ENCODE results near the gene ECEL1.
A peak's percentile ranks its signal among the peaks of the same experiment; 100 is the strongest.

Gene ECEL1

GRCh38 chr2:232498452-232498851 lies 10.8 kb upstream of the ECEL1 start:
- Mint-ChIP-seq H3K27me3 (peaks cover 53% of the 10 kb centered on the region), H3K27ac (no peak overlapping the region), H3K9me3 (no peaks in the 10 kb centered on the region), H3K4me3 (no peak overlapping the region), H3K4me1 (peaks cover 2% of the 10 kb centered on the region), H3K36me3 (no peaks in the 10 kb centered on the region)
- no peak for DNase-seq
- CTCF ChIA-PET: no interaction called here

DNA sequence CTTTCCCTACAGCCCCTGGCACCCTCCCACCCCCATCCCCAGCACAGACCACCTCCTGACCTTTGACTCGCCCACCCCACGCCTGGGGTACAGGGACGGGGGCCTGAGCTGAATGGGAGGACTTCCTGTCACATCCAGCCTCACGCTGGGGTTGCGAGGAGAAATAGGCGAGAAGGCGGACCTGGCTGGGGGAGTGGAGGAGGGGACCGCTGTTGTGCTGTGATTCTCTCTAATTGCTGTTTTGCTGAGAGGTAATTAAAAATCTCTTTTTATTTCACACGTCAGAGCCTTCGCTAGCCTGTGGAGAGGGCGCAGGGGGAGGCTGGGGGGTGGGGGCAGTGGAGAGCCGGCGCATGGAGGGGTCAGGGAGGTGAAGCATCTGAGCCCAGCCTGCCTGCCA lies 9.7 kb upstream of the ECEL1 start:
- H3K27me3 Mint-ChIP-seq: peaks cover 46% of the 10 kb centered on the region
- no peak for DNase-seq
- no peaks in the 10 kb centered on the region for H3K9me3 Mint-ChIP-seq
- CTCF ChIA-PET: no interaction called here
- no peaks in the 10 kb centered on the region for H3K36me3 Mint-ChIP-seq
- no peak overlapping the region for H3K4me3 Mint-ChIP-seq
- H3K4me1 Mint-ChIP-seq: no peaks in the 10 kb centered on the region
- no peak overlapping the region for H3K27ac Mint-ChIP-seq

DNA sequence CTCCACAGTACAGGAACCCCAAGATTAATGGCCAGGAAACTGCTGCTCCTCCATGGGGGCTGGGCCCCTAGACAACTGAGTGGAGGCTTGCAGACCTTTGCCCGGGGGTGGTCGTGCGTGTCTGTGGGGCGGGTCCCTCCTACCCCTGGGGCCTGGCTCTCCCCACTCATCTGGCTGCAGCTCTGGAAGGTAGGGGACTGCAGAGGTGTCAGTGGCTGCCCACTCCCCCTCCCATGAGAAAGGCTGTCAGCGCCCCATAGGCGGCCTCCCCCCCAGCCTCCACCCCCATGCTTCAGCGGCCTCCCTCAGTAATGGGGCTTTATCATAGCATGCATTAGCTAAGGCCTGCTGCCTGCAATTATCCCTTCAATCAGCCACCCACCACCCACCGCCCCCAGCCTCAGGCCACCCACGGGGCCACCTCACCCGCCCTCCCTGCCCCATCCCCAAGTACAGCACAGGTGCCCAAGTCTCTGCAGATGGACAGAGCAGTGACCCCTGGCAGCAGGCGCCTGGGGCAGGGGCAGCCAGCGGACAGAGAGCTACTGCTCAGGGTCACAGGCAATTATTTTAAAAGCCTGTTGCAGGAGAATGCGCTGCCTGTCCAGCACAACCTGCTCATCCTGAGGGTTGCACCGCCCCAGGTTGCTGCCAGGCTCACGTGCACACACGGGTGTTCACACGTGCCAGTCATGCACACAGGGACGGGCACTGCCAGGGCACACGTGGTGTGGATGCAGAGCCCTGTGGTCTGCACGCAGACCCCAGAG lies 9.1 kb upstream of the ECEL1 start:
- Mint-ChIP-seq H3K9me3 (no peaks in the 10 kb centered on the region), H3K4me1 (no peaks in the 10 kb centered on the region), H3K27me3 (peaks cover 40% of the 10 kb centered on the region), H3K27ac (no peak overlapping the region), H3K36me3 (no peaks in the 10 kb centered on the region), H3K4me3 (no peak overlapping the region)
- CTCF ChIA-PET: no interaction called here
- no peak for DNase-seq

- DNase-seq: no peak
- H3K9me3 Mint-ChIP-seq: no peaks in the 10 kb centered on the region
- no peak overlapping the region for H3K27ac Mint-ChIP-seq
- H3K4me1 Mint-ChIP-seq: no peaks in the 10 kb centered on the region
- no peaks in the 10 kb centered on the region for H3K36me3 Mint-ChIP-seq
- CTCF ChIA-PET: no interaction called here
- peaks cover 40% of the 10 kb centered on the region for H3K27me3 Mint-ChIP-seq
- no peak overlapping the region for H3K4me3 Mint-ChIP-seq
Measured at GRCh38 chr2:232495292-232495691, 7.7 kb upstream of the ECEL1 start.

DNA sequence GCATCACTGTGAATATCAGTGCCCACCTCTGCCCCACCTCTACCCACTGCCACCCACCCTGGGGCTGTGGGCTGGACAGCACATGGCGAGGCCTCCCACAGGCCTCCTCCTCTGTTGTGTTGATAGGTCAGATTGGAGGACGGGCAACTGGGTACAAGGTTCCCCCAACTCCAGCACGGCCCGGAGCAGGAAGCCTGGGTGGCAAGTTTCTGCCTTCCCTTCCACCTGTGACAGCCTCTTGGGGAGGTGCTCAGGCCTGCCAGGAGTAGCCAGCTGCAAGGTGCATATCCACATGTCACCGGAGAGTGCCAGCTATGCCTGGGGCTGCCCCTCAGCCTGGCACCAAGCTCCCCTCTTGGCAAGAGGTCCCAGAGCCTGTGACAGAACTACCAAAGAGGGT lies 6.9 kb upstream of the ECEL1 start:
- H3K9me3 Mint-ChIP-seq: no peaks in the 10 kb centered on the region
- no peaks in the 10 kb centered on the region for H3K36me3 Mint-ChIP-seq
- H3K27ac Mint-ChIP-seq: no peak overlapping the region
- peaks cover 40% of the 10 kb centered on the region for H3K27me3 Mint-ChIP-seq
- H3K4me1 Mint-ChIP-seq: no peaks in the 10 kb centered on the region
- CTCF ChIA-PET: interaction anchor here (0.8 kb wide), 1 partner anchor 27 kb away, joined by 3 read pairs; no protein-coding TSS in a partner anchor
- no peak for DNase-seq
- no peak overlapping the region for H3K4me3 Mint-ChIP-seq

GRCh38 chr2:232493701-232494474 lies 6.3 kb upstream of the ECEL1 start:
- Mint-ChIP-seq H3K4me1 (peaks cover under 1% of the 10 kb centered on the region), H3K27me3 (peaks cover 41% of the 10 kb centered on the region), H3K36me3 (no peaks in the 10 kb centered on the region), H3K9me3 (no peaks in the 10 kb centered on the region), H3K27ac (no peak overlapping the region), H3K4me3 (no peak overlapping the region)
- CTCF ChIA-PET: interaction anchor here (0.8 kb wide), 1 partner anchor 28 kb away, joined by 3 read pairs; no protein-coding TSS in a partner anchor
- DNase-seq: no peak

GRCh38 chr2:232492963-232493700 lies 5.5 kb upstream of the ECEL1 start:
- no peaks in the 10 kb centered on the region for H3K9me3 Mint-ChIP-seq

GRCh38 chr2:232492236-232492848 lies 4.7 kb upstream of the ECEL1 start:
- no peak for DNase-seq
- Mint-ChIP-seq H3K27me3 (peaks cover 53% of the 10 kb centered on the region), H3K4me1 (peaks cover 5% of the 10 kb centered on the region), H3K4me3 (no peak overlapping the region), H3K9me3 (no peaks in the 10 kb centered on the region), H3K36me3 (no peaks in the 10 kb centered on the region), H3K27ac (no peak overlapping the region)
- CTCF ChIA-PET: no interaction called here

More at GRCh38 chr2:232492963-232493700, 5.5 kb upstream of the ECEL1 start:
- Mint-ChIP-seq H3K27ac (no peak overlapping the region), H3K4me3 (no peak overlapping the region), H3K4me1 (peaks cover 5% of the 10 kb centered on the region), H3K36me3 (no peaks in the 10 kb centered on the region), H3K27me3 (peaks cover 48% of the 10 kb centered on the region)
- DNase-seq: no peak
- CTCF ChIA-PET: no interaction called here

- Mint-ChIP-seq H3K36me3 (no peaks in the 10 kb centered on the region), H3K4me3 (no peak overlapping the region), H3K27ac (no peak overlapping the region), H3K27me3 (peaks cover 64% of the 10 kb centered on the region), H3K4me1 (peaks cover 8% of the 10 kb centered on the region), H3K9me3 (no peaks in the 10 kb centered on the region)
- CTCF ChIA-PET: no interaction called here
- DNase-seq: no peak
Measured at GRCh38 chr2:232491139-232491780, 3.6 kb upstream of the ECEL1 start.

GRCh38 chr2:232490221-232491138 lies 2.8 kb upstream of the ECEL1 start:
- H3K4me3 Mint-ChIP-seq: no peak overlapping the region
- no peaks in the 10 kb centered on the region for H3K9me3 Mint-ChIP-seq
- no peaks in the 10 kb centered on the region for H3K36me3 Mint-ChIP-seq
- H3K27ac Mint-ChIP-seq: no peak overlapping the region
- peaks cover 8% of the 10 kb centered on the region for H3K4me1 Mint-ChIP-seq
- CTCF ChIA-PET: interaction anchor here (1.2 kb wide), 1 partner anchor 33 kb away, joined by 3 read pairs; no protein-coding TSS in a partner anchor
- peaks cover 71% of the 10 kb centered on the region for H3K27me3 Mint-ChIP-seq
- no peak for DNase-seq

DNA sequence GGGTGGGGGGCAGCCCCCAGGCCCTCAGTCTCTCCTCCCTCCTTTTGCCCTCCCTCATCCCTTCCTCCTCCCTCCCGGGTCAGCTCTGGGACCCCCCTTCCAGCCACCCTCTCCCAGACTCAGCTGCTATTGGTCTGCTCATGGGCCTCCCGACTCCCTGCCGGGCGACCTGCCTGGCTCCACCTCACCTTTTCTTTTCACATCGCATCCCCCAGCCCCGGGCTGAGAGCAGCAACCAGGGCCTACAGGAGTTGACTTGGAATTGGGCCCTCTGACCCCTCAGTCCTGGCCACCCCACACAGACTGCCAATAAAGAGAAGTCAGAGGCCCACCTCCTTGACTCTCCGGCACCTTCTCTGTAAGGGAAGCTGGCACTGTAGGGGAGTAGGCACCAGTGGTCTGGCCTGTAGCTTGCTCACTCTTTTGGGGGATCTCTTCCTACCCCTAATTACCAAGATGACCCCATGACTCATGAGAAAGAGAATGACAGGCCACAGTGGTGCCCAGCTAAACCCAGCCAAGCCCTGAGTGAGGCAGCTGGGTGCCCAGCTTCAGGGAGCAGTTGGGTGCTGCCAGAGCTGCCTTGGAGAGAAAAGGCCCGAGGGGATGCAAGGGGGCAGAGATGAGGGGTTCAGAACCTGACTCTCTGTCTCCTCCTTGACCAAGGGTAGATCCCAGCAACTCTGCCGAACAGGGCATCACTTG lies 2.0 kb upstream of the ECEL1 start:
- H3K9me3 Mint-ChIP-seq: no peaks in the 10 kb centered on the region
- H3K36me3 Mint-ChIP-seq: no peaks in the 10 kb centered on the region
- CTCF ChIA-PET: interaction anchor here (1.2 kb wide), 1 partner anchor 34 kb away, joined by 3 read pairs; no protein-coding TSS in a partner anchor
- H3K27me3 Mint-ChIP-seq: peaks cover 72% of the 10 kb centered on the region
- peak; percentile 11 for DNase-seq
- no peak overlapping the region for H3K27ac Mint-ChIP-seq
- no peak overlapping the region for H3K4me3 Mint-ChIP-seq
- H3K4me1 Mint-ChIP-seq: peaks cover 14% of the 10 kb centered on the region

- peaks cover 81% of the 10 kb centered on the region for H3K27me3 Mint-ChIP-seq
- no peaks in the 10 kb centered on the region for H3K36me3 Mint-ChIP-seq
- peaks cover 14% of the 10 kb centered on the region for H3K4me1 Mint-ChIP-seq
- CTCF ChIA-PET: no interaction called here
- peak overlapping the region; percentile 29 for H3K4me3 Mint-ChIP-seq
- DNase-seq: no peak
- H3K27ac Mint-ChIP-seq: peak overlapping the region; percentile 8
- H3K9me3 Mint-ChIP-seq: no peaks in the 10 kb centered on the region
Measured at GRCh38 chr2:232488721-232489300, 1.2 kb upstream of the ECEL1 start.
